SU-DHL-6 (cell line): ENCODE data around the gene FAAP100.

Experiments
- H2AFZ ChIP-seq: fragments of 200-600 bp; sonication (generic); 2 replicates; pipeline ENCODE4 v1.6.1; 2014; ENCODE audit warnings: low read depth, mild to moderate bottlenecking, moderate library complexity, mixed read lengths, antibody characterized with exemption, low read length; ENCODE audit not compliant: severe bottlenecking
- H3F3A ChIP-seq: fragments of 200-600 bp; shearing (Covaris generic); 2 replicates; pipeline ENCODE4 v1.6.0; 2016; ENCODE audit warnings: antibody characterized with exemption, mild to moderate bottlenecking; ENCODE audit not compliant: insufficient read depth
- H3K27ac ChIP-seq: fragments of 200-600 bp; sonication (generic); 2 replicates; pipeline ENCODE4 v1.5.1; 2016; ENCODE audit warnings: low read depth, mild to moderate bottlenecking, low read length, moderate library complexity, mixed read lengths
- H3K27me3 ChIP-seq: fragments of 200-600 bp; sonication (generic), shearing (Covaris generic); 2 replicates; pipeline ENCODE4 v1.6.0; 2014; ENCODE audit warnings: mild to moderate bottlenecking, low read length
- H3K36me3 ChIP-seq: fragments of 200-600 bp; sonication (generic); 2 replicates; pipeline ENCODE4 v1.6.1; 2014; ENCODE audit warnings: mild to moderate bottlenecking, low read length, mixed read lengths
- H3K4me2 ChIP-seq: fragments of 300-600, 200-600 bp; shearing (Covaris generic), sonication (generic); 2 replicates; pipeline ENCODE4 v1.6.0; 2014; ENCODE audit warnings: low read length, low read depth, mild to moderate bottlenecking; ENCODE audit not compliant: poor library complexity, severe bottlenecking
- H3K4me3 ChIP-seq: fragments of 200-600 bp; sonication (generic); 2 replicates; pipeline ENCODE4 v1.5.1; 2014; ENCODE audit warnings: antibody characterized with exemption, low read length, mild to moderate bottlenecking, mixed read lengths; ENCODE audit not compliant: insufficient read depth, poor library complexity, severe bottlenecking
- H3K79me2 ChIP-seq: fragments of 200-600 bp; sonication (generic); 2 replicates; pipeline ENCODE4 v1.6.1; 2014; ENCODE audit warnings: mild to moderate bottlenecking, low read length, moderate library complexity; ENCODE audit not compliant: insufficient read depth
- H3K9ac ChIP-seq: fragments of 200-600 bp; sonication (generic); 2 replicates; pipeline ENCODE4 v1.7.0; 2014; ENCODE audit warnings: mild to moderate bottlenecking, low read length
- H3K9me2 ChIP-seq: fragments of 200-600 bp; sonication (generic); replicated peaks from 2 replicates; pipeline ENCODE4 v1.6.1; 2014; ENCODE audit warnings: low read length; ENCODE audit not compliant: insufficient read depth
- H3K9me3 ChIP-seq: fragments of 200-600 bp; sonication (generic); 2 replicates; pipeline ENCODE4 v1.6.1; 2014; ENCODE audit warnings: low read length, mixed read lengths; ENCODE audit not compliant: insufficient read depth
- H4K20me1 ChIP-seq: fragments of 200-600 bp; sonication (generic); 2 replicates; pipeline ENCODE4 v1.6.1; 2014; ENCODE audit warnings: low read depth, mild to moderate bottlenecking, antibody characterized with exemption, low read length, moderate library complexity, mixed read lengths
- EZH2phosphoT487 ChIP-seq: fragments of 200-600 bp; sonication (generic), shearing (Covaris generic); conservative IDR thresholded peaks from 2 replicates; pipeline ENCODE4 v1.6.1; 2018; ENCODE audit warnings: mild to moderate bottlenecking, antibody characterized with exemption, low read length, moderate library complexity, mixed read lengths
- TF ChIP-seq, protein P1 (sequence below): fragments of 200-600 bp; sonication (generic); IDR thresholded peaks from one replicate; pipeline ENCODE4 v1.5.1; 2017; ENCODE audit warnings: antibody characterized with exemption, mild to moderate bottlenecking, low read length, moderate library complexity; ENCODE audit not compliant: insufficient read depth, poor library complexity, severe bottlenecking

The FAAP100 gene

DNA sequence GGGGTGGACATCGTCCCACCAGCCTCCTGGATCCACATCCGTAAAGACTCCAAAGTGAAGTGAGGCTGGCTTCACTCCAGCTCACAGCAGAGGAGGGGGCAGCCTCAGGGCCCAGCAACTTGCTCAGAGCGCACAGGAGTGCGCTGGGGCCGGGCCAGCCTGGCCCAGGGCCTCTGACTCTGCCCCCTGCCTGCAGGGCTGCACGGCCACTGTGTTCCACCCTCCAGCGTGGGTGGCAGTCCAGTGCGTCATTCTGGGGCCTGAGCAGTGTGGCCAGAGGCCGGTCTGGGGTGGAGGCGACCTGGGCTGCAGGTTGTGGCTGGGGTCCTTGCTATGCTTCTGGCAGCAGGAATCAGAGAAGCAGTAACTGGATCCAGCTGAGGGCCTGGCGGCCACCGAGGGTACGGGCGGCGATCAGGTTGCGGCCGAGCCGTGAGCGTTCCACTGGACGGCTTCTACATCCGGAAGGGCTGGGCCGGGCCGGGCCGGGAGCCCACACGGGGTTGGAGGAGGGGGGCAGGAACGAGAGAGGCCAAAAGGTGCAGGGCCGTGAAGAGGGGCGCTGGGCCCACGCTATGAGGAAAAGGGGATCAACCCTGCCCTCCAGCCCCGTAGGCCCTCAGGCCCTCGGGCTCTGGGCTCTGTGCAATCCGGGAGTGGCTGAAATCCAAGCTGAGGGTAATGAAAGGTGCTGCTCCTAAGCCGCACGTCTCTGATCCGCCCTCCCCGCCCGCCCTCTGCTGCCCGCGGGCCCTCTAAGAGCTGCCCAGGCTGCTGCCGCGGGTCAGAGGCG, 24.4 kb downstream of the FAAP100 start, which contains the start of gene FSCN2:
FSCN2 (plus strand) TSS at position 787 of the 793 bp plus-strand sequence. CDS start 155 bp downstream, outside the sequence.
- TF ChIP-seq, protein P1, sequence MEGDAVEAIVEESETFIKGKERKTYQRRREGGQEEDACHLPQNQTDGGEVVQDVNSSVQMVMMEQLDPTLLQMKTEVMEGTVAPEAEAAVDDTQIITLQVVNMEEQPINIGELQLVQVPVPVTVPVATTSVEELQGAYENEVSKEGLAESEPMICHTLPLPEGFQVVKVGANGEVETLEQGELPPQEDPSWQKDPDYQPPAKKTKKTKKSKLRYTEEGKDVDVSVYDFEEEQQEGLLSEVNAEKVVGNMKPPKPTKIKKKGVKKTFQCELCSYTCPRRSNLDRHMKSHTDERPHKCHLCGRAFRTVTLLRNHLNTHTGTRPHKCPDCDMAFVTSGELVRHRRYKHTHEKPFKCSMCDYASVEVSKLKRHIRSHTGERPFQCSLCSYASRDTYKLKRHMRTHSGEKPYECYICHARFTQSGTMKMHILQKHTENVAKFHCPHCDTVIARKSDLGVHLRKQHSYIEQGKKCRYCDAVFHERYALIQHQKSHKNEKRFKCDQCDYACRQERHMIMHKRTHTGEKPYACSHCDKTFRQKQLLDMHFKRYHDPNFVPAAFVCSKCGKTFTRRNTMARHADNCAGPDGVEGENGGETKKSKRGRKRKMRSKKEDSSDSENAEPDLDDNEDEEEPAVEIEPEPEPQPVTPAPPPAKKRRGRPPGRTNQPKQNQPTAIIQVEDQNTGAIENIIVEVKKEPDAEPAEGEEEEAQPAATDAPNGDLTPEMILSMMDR: no peak
- TF ChIP-seq EZH2phosphoT487: no peak
- no peaks in the 10 kb centered on the region for H3K79me2 ChIP-seq
- no peak within 1 kb of the TSS for H3K4me2 ChIP-seq
- no peaks in the 10 kb centered on the region for H3F3A ChIP-seq
- H3K9ac ChIP-seq: no peak within 1 kb of the TSS
- H3K27ac ChIP-seq: no peak within 1 kb of the TSS
- H2AFZ ChIP-seq: no peak within 1 kb of the TSS
- H3K27me3 ChIP-seq: no peaks in the 10 kb centered on the region
- H4K20me1 ChIP-seq: no peaks in the 10 kb centered on the region
- no peaks in the 10 kb centered on the region for H3K9me2 ChIP-seq
- H3K36me3 ChIP-seq: no peaks in the 10 kb centered on the region
- H3K9me3 ChIP-seq: no peaks in the 10 kb centered on the region
- H3K4me3 ChIP-seq: no peak within 1 kb of the TSS

DNA sequence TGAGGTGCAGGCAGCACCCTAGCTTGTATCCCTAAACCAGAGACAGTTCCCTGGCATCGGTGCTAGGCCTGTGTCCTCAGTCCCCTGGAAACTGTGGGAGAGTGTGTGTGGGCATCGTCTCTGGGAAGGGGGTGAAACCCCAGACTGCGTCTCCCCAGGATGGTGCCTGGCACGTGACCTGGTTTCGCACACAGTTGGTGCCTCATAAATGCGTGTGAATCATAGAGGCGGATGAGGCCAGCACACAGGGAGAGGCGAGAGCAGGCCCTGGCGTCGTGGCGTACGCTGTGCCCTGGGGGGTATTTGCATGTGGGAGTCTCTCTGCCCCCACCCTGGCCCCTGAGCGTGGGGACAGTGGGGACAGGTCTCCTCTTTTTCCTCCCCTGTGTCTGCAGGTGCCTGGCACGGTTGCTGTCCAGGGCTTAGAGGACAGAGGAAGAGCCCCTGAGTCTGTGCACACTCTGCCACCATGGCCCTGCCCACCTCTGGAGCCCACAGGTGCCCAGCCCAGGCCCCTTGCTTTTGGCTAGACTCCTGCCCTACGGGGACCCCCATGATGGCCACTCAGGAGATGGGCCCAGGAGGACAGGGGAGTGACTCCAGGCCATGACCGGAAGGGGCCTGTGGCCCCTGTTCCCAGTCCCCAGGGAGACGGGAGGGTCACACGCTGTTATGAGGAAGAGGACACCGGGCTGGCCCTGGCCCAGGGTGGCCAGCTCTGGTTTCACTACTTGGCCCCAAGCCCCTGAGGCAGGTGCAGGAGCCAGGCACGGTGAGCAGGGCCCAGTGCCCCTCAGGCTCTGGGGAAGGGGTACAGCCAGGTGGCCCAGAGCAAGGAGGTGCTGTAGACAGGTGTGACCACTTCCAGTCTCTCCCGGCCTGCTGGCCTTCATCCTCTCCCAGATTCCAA, 25.2 kb downstream of the FAAP100 start:
- H3K9ac ChIP-seq: no peak overlapping the region
- H3K79me2 ChIP-seq: no peaks in the 10 kb centered on the region
- no peaks in the 10 kb centered on the region for H3F3A ChIP-seq
- no peaks in the 10 kb centered on the region for H3K36me3 ChIP-seq
- H3K4me3 ChIP-seq: no peak overlapping the region
- no peak overlapping the region for H2AFZ ChIP-seq
- no peaks in the 10 kb centered on the region for H3K9me2 ChIP-seq
- H3K4me2 ChIP-seq: no peak overlapping the region
- TF ChIP-seq, protein P1: no peak
- TF ChIP-seq EZH2phosphoT487: no peak
- no peaks in the 10 kb centered on the region for H3K9me3 ChIP-seq
- no peak overlapping the region for H3K27ac ChIP-seq
- no peaks in the 10 kb centered on the region for H3K27me3 ChIP-seq
- no peaks in the 10 kb centered on the region for H4K20me1 ChIP-seq

GRCh38 chr17:81524865-81525159, 27.3 kb downstream of the FAAP100 start:
- Histone ChIP-seq H4K20me1 (no peaks in the 10 kb centered on the region), H3K9me3 (no peaks in the 10 kb centered on the region), H2AFZ (no peak overlapping the region), H3K4me2 (no peak overlapping the region), H3K27me3 (no peaks in the 10 kb centered on the region), H3K27ac (no peak overlapping the region), H3F3A (peaks cover 5% of the 10 kb centered on the region; the same call in 1 of the 2 replicates), H3K9me2 (no peaks in the 10 kb centered on the region), H3K36me3 (no peaks in the 10 kb centered on the region), H3K79me2 (no peaks in the 10 kb centered on the region), H3K9ac (no peak overlapping the region), H3K4me3 (no peak overlapping the region)
- TF ChIP-seq, protein P1: no peak
- no peak for TF ChIP-seq EZH2phosphoT487
